Measurements from ENCODE around the gene PSMG4.

DNA sequence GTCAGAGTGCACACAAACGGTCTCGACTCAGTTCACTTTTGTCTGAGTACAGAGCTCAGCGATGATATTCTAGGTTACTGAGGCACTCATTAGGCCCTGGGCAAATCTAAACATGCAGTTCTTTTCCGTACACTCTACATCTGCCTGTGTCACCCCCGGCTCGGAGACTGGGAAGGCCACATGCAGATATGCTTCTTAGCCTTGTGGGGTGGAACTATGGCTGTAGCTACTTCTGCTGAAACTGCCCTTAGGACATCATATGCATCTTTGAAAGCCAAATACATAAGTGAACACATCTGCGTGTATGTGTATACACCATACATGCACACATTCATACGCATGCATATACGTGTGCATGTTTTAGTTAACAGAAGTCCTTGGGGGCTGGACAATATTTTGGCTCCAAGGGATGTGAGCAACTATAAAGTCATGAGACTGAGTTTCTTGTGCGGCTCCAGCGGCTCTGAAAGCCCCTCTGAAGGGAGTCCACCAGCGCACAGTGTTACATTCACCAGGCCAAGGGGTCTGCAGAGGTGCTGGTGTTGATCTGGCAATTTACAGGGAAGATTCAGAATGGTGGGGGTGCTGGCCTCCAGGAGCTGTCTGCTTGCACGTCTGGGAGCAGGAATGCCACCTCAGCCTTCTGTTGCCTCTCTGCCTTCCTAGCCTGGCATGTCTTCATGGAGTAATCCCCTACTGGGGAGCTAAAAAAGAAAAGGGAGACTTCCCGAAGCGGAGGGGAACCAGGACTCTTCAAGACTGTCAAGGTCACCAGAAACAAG is 31.6 kb downstream of the PSMG4 start:
- TF ChIP-seq, protein P1, sequence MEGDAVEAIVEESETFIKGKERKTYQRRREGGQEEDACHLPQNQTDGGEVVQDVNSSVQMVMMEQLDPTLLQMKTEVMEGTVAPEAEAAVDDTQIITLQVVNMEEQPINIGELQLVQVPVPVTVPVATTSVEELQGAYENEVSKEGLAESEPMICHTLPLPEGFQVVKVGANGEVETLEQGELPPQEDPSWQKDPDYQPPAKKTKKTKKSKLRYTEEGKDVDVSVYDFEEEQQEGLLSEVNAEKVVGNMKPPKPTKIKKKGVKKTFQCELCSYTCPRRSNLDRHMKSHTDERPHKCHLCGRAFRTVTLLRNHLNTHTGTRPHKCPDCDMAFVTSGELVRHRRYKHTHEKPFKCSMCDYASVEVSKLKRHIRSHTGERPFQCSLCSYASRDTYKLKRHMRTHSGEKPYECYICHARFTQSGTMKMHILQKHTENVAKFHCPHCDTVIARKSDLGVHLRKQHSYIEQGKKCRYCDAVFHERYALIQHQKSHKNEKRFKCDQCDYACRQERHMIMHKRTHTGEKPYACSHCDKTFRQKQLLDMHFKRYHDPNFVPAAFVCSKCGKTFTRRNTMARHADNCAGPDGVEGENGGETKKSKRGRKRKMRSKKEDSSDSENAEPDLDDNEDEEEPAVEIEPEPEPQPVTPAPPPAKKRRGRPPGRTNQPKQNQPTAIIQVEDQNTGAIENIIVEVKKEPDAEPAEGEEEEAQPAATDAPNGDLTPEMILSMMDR (IDR thresholded peaks at IDR 0.05; ENCODE audit: insufficient read depth, low read length, poor library complexity, severe bottlenecking), result no peak
- TF ChIP-seq EZH2phosphoT487 (conservative IDR thresholded peaks at IDR 0.05; ENCODE audit: low read length), result no peak
